ENCODE measurements around the gene KDM1A. TPM values are rescaled to one million over a fixed set of nuclear protein-coding genes. Genes with fewer than 3 reads are reported as not detected.

KDM1A gene
- total and polyA plus RNA-seq, 2 of the 13 experiments (the other 11 are each of a cell fraction or from before 2014, with no cell fraction given): 81.3 to 173 TPM

- TF ChIP-seq, protein P1, sequence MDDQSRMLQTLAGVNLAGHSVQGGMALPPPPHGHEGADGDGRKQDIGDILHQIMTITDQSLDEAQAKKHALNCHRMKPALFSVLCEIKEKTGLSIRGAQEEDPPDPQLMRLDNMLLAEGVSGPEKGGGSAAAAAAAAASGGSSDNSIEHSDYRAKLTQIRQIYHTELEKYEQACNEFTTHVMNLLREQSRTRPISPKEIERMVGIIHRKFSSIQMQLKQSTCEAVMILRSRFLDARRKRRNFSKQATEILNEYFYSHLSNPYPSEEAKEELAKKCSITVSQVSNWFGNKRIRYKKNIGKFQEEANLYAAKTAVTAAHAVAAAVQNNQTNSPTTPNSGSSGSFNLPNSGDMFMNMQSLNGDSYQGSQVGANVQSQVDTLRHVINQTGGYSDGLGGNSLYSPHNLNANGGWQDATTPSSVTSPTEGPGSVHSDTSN (CRISPR knock-in tag; IDR thresholded peaks at IDR 0.05; ENCODE audit: borderline replicate concordance): no peak
- TF ChIP-seq HDAC6 (IDR thresholded peaks at IDR 0.05; ENCODE audit: low read depth, low read length) (no peak), ZNF691 (CRISPR knock-in tag; IDR thresholded peaks at IDR 0.05; ENCODE audit: borderline replicate concordance, low read depth) (no peak), ZMYM2 (CRISPR knock-in tag; IDR thresholded peaks at IDR 0.05) (no peak), ZNF121 (CRISPR knock-in tag; IDR thresholded peaks at IDR 0.05) (no peak), THAP8 (CRISPR knock-in tag; IDR thresholded peaks at IDR 0.05; ENCODE audit: borderline replicate concordance) (no peak), SMARCC2 (IDR thresholded peaks at IDR 0.05) (no peak), SAFB2 (CRISPR knock-in tag; IDR thresholded peaks at IDR 0.05; ENCODE audit: borderline replicate concordance, low read depth) (no peak), ZNF784 (CRISPR knock-in tag; IDR thresholded peaks at IDR 0.05; ENCODE audit: borderline replicate concordance) (no peak), ZSCAN29 (CRISPR knock-in tag; conservative IDR thresholded peaks at IDR 0.05) (0 out of 2 replicates have a peak, but pooled peaks have one; percentile 40), SAP130 (CRISPR knock-in tag; IDR thresholded peaks at IDR 0.05; ENCODE audit: low read depth) (no peak), ZMYM3 (CRISPR knock-in tag; IDR thresholded peaks at IDR 0.05) (peak; percentile 89), ZNF33A (CRISPR knock-in tag; IDR thresholded peaks at IDR 0.05; ENCODE audit: borderline replicate concordance) (no peak), HMGA1 (CRISPR knock-in tag; conservative IDR thresholded peaks at IDR 0.05) (no peak), MXD4 (CRISPR knock-in tag; IDR thresholded peaks at IDR 0.05) (no peak), ZNF7 (CRISPR knock-in tag; IDR thresholded peaks at IDR 0.05) (no peak), CREB1 (IDR thresholded peaks at IDR 0.05) (no peak), CREB1 (CRISPR knock-in tag; IDR thresholded peaks at IDR 0.05) (peak; percentile 69; the same call in 1 of the 2 replicates), SMC3 (IDR thresholded peaks at IDR 0.05; ENCODE audit: low read length) (peak; percentile 81)
- TF ChIP-seq, protein P2, sequence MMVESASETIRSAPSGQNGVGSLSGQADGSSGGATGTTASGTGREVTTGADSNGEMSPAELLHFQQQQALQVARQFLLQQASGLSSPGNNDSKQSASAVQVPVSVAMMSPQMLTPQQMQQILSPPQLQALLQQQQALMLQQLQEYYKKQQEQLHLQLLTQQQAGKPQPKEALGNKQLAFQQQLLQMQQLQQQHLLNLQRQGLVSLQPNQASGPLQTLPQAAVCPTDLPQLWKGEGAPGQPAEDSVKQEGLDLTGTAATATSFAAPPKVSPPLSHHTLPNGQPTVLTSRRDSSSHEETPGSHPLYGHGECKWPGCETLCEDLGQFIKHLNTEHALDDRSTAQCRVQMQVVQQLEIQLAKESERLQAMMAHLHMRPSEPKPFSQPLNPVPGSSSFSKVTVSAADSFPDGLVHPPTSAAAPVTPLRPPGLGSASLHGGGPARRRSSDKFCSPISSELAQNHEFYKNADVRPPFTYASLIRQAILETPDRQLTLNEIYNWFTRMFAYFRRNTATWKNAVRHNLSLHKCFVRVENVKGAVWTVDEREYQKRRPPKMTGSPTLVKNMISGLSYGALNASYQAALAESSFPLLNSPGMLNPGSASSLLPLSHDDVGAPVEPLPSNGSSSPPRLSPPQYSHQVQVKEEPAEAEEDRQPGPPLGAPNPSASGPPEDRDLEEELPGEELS (CRISPR knock-in tag; IDR thresholded peaks at IDR 0.05): no peak
- TF ChIP-seq, protein P3, sequence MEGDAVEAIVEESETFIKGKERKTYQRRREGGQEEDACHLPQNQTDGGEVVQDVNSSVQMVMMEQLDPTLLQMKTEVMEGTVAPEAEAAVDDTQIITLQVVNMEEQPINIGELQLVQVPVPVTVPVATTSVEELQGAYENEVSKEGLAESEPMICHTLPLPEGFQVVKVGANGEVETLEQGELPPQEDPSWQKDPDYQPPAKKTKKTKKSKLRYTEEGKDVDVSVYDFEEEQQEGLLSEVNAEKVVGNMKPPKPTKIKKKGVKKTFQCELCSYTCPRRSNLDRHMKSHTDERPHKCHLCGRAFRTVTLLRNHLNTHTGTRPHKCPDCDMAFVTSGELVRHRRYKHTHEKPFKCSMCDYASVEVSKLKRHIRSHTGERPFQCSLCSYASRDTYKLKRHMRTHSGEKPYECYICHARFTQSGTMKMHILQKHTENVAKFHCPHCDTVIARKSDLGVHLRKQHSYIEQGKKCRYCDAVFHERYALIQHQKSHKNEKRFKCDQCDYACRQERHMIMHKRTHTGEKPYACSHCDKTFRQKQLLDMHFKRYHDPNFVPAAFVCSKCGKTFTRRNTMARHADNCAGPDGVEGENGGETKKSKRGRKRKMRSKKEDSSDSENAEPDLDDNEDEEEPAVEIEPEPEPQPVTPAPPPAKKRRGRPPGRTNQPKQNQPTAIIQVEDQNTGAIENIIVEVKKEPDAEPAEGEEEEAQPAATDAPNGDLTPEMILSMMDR (CRISPR knock-in tag; IDR thresholded peaks at IDR 0.05): peak; percentile 93
Measured at GRCh38 chr1:22976461-22977243, 42.6 kb upstream of the KDM1A start (continued).

Data from HepG2 (cell line).